Panc1 (cell line): ENCODE results near the gene PLBD1. TPM values are rescaled to one million over a fixed set of nuclear protein-coding genes. Genes with fewer than 3 reads are reported as not detected.

Experiments used
- ATAC-seq: fragments of 200-7000 bp; cut with Tn5 transposase; 2 replicates; pipeline ENCODE4 v1.9.1; 2020; ENCODE audit warnings: mild to moderate bottlenecking, moderate library complexity
- BruUV-seq: library from RNA; stranded (reverse); fragments of 400-500 nt; replicated peaks from 2 replicates; lab custom pipeline; 2021; lab: Mats Ljungman, UMichigan
- CTCF ChIA-PET: fragments of 300-600 bp; sonication (Branson Sonifier 250); formaldehyde crosslinking; loops from one replicate; lab custom pipeline; 2022; ENCODE audit warnings: antibody characterized with exemption; lab: Charles Lee
- POLR2A ChIA-PET: fragments of 300-600 bp; sonication (Branson Sonifier 250); formaldehyde crosslinking; loops from one replicate; lab custom pipeline; 2022; ENCODE audit warnings: antibody characterized with exemption; lab: Charles Lee
- DNase-seq: peaks from one replicate; pipeline ENCODE4 v3.0.0-alpha.2; 2010; ENCODE audit warnings: low read depth, low spot score
- H3K27ac ChIP-seq: 2 replicates; pipeline ENCODE4 v1.5.1; 2011; ENCODE audit warnings: mild to moderate bottlenecking, low read length, inconsistent platforms
- H3K27me3 ChIP-seq: fragments of 200-500 bp; sonication (Bioruptor generic); 2 replicates; pipeline ENCODE4 v1.6.0; 2014; ENCODE audit warnings: low read length, inconsistent platforms; ENCODE audit not compliant: control insufficient read depth, insufficient read depth
- H3K36me3 ChIP-seq: fragments of 200-500 bp; sonication (Bioruptor generic); 2 replicates; pipeline ENCODE4 v1.5.1; 2014; ENCODE audit warnings: inconsistent platforms, mild to moderate bottlenecking, low read length, moderate library complexity; ENCODE audit not compliant: control insufficient read depth, insufficient read depth
- H3K4me1 ChIP-seq: 2 replicates; pipeline ENCODE4 v1.5.1; 2011; ENCODE audit warnings: inconsistent platforms, mild to moderate bottlenecking, low read length, moderate library complexity; ENCODE audit not compliant: control insufficient read depth, insufficient read depth
- H3K4me3 ChIP-seq, 2 experiments: 2 replicates each; pipeline ENCODE4 v1.5.1; 2011 to 2012; ENCODE audit warnings: low read depth in 2 of 2, low read length in 2 of 2, mild to moderate bottlenecking in 2 of 2, inconsistent platforms in 1 of 2, moderate library complexity in 1 of 2
- H3K9me3 ChIP-seq: fragments of 200-500 bp; sonication (Bioruptor generic); 2 replicates; pipeline ENCODE4 v1.5.1; 2014; ENCODE audit warnings: low read depth, mild to moderate bottlenecking, inconsistent platforms, low read length, moderate library complexity; ENCODE audit not compliant: control insufficient read depth, insufficient read depth
- POLR2AphosphoS5 ChIP-seq: IDR thresholded peaks from 2 replicates; pipeline ENCODE4 v1.6.1; 2012; ENCODE audit warnings: mild to moderate bottlenecking, low read depth, low read length, moderate library complexity
- SIN3A ChIP-seq: IDR thresholded peaks from 2 replicates; pipeline ENCODE4 v1.6.1; 2012; ENCODE audit warnings: low read depth, mild to moderate bottlenecking, low read length, moderate library complexity, borderline replicate concordance; ENCODE audit not compliant: insufficient read depth
- TCF7L2 ChIP-seq: IDR thresholded peaks from 2 replicates; pipeline ENCODE4 v1.6.1; 2011; ENCODE audit warnings: mild to moderate bottlenecking, low read depth, low read length, inconsistent platforms
- in situ Hi-C: cut with HindIII; loops from 2 replicates; pipeline ENCODE4 v1.10.0; 2016; ENCODE audit warnings: low sequenced_read_pairs, low pct_unique_long_range_greater_than_20kb
- intact Hi-C: fragments of 100-400 bp; cut with micrococcal nuclease; formaldehyde crosslinking; loops from one replicate; pipeline ENCODE4 v1.10.0; 2022; ENCODE audit not compliant: unreplicated experiment
- total RNA-seq: library from RNA; stranded (reverse); gene quantifications from one replicate; pipeline ENCODE4 v1.2.1, GENCODE V29; 2021; ENCODE audit not compliant: unreplicated experiment
- TF ChIP-seq, protein P1 (sequence below), 2 experiments: IDR thresholded peaks; 2 replicates each; pipeline ENCODE4 v1.6.1; 2011 to 2012; ENCODE audit warnings: low read depth in 2 of 2, control low read depth in 1 of 2, low read length in 1 of 2, mild to moderate bottlenecking in 1 of 2, moderate library complexity in 1 of 2; ENCODE audit not compliant: insufficient read depth in 1 of 2
- TF ChIP-seq, protein P2 (sequence below): fragments of 450-650 bp; IDR thresholded peaks from 2 replicates; pipeline ENCODE4 v1.5.1; 2017; ENCODE audit warnings: mild to moderate bottlenecking

Gene PLBD1
- total RNA-seq, 1 experiment from 2014 or later = 37.8 TPM

DNA sequence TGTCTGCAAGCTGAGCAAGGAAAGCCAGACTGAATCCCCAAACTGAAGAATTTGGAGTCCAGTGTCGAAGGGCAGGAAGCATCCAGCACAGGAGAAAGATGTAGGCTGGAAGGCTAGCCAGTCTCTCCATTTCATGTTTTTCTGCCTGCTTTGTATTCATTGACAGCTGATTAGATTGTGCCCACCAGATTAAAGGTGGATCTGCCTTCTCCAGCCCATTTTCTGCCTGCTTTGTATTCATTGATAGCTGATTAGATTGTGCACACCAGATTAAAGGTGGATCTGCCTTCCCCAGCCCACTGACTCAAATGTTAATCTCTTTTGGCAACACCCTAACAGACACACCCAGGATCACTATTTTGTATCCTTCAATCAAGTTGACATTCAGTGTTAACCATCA lies 85.3 kb downstream of the PLBD1 start:
- H3K4me1 ChIP-seq = no peaks in the 10 kb centered on the region
- no peak overlapping the region for H3K4me3 ChIP-seq
- in situ Hi-C loops (no loop called here), intact Hi-C loops (no loop called here)
- no peak for DNase-seq
- no peak for TF ChIP-seq POLR2AphosphoS5
- no peak for TF ChIP-seq SIN3A
- TF ChIP-seq, protein P1, sequence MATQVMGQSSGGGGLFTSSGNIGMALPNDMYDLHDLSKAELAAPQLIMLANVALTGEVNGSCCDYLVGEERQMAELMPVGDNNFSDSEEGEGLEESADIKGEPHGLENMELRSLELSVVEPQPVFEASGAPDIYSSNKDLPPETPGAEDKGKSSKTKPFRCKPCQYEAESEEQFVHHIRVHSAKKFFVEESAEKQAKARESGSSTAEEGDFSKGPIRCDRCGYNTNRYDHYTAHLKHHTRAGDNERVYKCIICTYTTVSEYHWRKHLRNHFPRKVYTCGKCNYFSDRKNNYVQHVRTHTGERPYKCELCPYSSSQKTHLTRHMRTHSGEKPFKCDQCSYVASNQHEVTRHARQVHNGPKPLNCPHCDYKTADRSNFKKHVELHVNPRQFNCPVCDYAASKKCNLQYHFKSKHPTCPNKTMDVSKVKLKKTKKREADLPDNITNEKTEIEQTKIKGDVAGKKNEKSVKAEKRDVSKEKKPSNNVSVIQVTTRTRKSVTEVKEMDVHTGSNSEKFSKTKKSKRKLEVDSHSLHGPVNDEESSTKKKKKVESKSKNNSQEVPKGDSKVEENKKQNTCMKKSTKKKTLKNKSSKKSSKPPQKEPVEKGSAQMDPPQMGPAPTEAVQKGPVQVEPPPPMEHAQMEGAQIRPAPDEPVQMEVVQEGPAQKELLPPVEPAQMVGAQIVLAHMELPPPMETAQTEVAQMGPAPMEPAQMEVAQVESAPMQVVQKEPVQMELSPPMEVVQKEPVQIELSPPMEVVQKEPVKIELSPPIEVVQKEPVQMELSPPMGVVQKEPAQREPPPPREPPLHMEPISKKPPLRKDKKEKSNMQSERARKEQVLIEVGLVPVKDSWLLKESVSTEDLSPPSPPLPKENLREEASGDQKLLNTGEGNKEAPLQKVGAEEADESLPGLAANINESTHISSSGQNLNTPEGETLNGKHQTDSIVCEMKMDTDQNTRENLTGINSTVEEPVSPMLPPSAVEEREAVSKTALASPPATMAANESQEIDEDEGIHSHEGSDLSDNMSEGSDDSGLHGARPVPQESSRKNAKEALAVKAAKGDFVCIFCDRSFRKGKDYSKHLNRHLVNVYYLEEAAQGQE (IDR thresholded peaks at IDR 0.05; ENCODE audit: insufficient read depth in 1 of 2, low read depth in 2 of 2, low read length in 1 of 2) = no peak
- TF ChIP-seq, protein P2, sequence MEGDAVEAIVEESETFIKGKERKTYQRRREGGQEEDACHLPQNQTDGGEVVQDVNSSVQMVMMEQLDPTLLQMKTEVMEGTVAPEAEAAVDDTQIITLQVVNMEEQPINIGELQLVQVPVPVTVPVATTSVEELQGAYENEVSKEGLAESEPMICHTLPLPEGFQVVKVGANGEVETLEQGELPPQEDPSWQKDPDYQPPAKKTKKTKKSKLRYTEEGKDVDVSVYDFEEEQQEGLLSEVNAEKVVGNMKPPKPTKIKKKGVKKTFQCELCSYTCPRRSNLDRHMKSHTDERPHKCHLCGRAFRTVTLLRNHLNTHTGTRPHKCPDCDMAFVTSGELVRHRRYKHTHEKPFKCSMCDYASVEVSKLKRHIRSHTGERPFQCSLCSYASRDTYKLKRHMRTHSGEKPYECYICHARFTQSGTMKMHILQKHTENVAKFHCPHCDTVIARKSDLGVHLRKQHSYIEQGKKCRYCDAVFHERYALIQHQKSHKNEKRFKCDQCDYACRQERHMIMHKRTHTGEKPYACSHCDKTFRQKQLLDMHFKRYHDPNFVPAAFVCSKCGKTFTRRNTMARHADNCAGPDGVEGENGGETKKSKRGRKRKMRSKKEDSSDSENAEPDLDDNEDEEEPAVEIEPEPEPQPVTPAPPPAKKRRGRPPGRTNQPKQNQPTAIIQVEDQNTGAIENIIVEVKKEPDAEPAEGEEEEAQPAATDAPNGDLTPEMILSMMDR = no peak
- TF ChIP-seq TCF7L2 = no peak
- CTCF ChIA-PET = no interaction called here
- no peak overlapping the region for H3K27ac ChIP-seq
- ATAC-seq = no peak
- no peaks in the 10 kb centered on the region; the same call in 1 of the 2 replicates for H3K36me3 ChIP-seq
- no peaks in the 10 kb centered on the region for H3K27me3 ChIP-seq
- H3K9me3 ChIP-seq = no peaks in the 10 kb centered on the region
- no TSS peak for BruUV-seq
- POLR2A ChIA-PET = no interaction called here

DNA sequence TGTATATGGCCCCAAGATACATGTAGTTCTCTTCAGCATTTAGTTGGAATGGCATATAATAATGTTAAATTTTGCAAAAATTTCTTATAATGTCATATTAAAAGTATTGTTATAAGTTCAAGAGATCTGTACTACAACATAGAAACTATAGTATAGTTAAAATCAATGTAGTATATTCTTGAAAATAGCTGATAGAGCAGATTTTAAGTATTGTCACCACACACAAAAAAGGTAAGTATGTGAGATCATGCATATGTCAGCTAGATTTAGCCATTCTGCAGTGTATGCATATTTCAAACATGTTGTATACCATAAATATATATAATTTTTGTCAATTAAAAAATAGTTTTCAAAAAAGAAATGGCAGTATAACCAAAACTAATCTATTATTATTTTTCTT lies 86.5 kb downstream of the PLBD1 start:
- no peak for DNase-seq
- in situ Hi-C loops = no loop called here
- intact Hi-C loops = no loop called here
- CTCF ChIA-PET = no interaction called here
- Histone ChIP-seq H3K27ac (no peak overlapping the region), H3K4me3 (no peak overlapping the region), H3K4me1 (no peaks in the 10 kb centered on the region), H3K36me3 (no peaks in the 10 kb centered on the region; the same call in 1 of the 2 replicates), H3K27me3 (no peaks in the 10 kb centered on the region), H3K9me3 (no peaks in the 10 kb centered on the region)
- no TSS peak for BruUV-seq
- no peak for ATAC-seq
- TF ChIP-seq, protein P1 (IDR thresholded peaks at IDR 0.05; ENCODE audit: insufficient read depth in 1 of 2, low read depth in 2 of 2, low read length in 1 of 2) = no peak
- TF ChIP-seq, protein P2 = no peak
- TF ChIP-seq POLR2AphosphoS5 = no peak
- POLR2A ChIA-PET = no interaction called here
